ENCODE results near the gene SLIT3. TPM values are rescaled to one million over a fixed set of nuclear protein-coding genes. Genes with fewer than 3 reads are reported as not detected.
A peak's percentile ranks its signal among the peaks of the same experiment; 100 is the strongest.

The SLIT3 gene
- total and polyA plus RNA-seq, 10 of the 15 experiments (the other 5 are each of a cell fraction or from before 2014, with no cell fraction given) = 0.05 TPM; not detected in 9

- ChIA-PET POLR2A (interaction anchor here (0.5 kb wide), 1 partner anchor 24 kb away, joined by 3 read pairs; no protein-coding TSS in a partner anchor), CTCF (interaction anchor here (0.5 to 2.1 kb wide), 5 partner anchors 11 to 858 kb away, joined by 3 to 6 read pairs (median 3); no protein-coding TSS in a partner anchor), SMC1A (ENCODE audit: uncharacterized antibody, unreplicated experiment) (interaction anchor here (1.3 kb wide), 1 partner anchor 633 kb away, joined by 5 read pairs; no protein-coding TSS in a partner anchor), RAD21 (ENCODE audit: unreplicated experiment) (interaction anchor here (1.0 to 1.1 kb wide), 2 partner anchors 16 to 40 kb away, joined by 3 read pairs; no protein-coding TSS in a partner anchor)
- ATAC-seq (peak; percentile 89), DNase-seq (ENCODE audit: low read depth, low spot score) (no peak), FAIRE-seq (no peak)
- no peaks in the 10 kb centered on the region for H3K4me1 ChIP-seq (ENCODE audit: control insufficient read depth, insufficient read depth, low read length)
- intact Hi-C loops (cut with micrococcal nuclease; ENCODE audit: unreplicated experiment) = loop anchor here (1.0 to 10.0 kb wide), 3 partner anchors 199 to 634 kb away; no protein-coding TSS in a partner anchor
- H2AFZ ChIP-seq (ENCODE audit: control insufficient read depth, low read depth, low read length) = no peak overlapping the region
- no TSS peak for BruUV-seq (replicated peaks)
- H3K27me3 ChIP-seq (replicated peaks in 1 of 2; ENCODE audit: control insufficient read depth in 2 of 2, insufficient read depth in 2 of 2, low read length in 1 of 2) = no peaks in the 10 kb centered on the region
- no peaks in the 10 kb centered on the region for H3K9me3 ChIP-seq (replicated peaks; ENCODE audit: control insufficient read depth, insufficient read depth, low read length)
- H3K27ac ChIP-seq (ENCODE audit: control insufficient read depth, insufficient read depth) = no peak overlapping the region
- H4K20me1 ChIP-seq (ENCODE audit: control insufficient read depth, insufficient read depth) = no peaks in the 10 kb centered on the region
- no peaks in the 10 kb centered on the region for H3K36me3 ChIP-seq (ENCODE audit: control insufficient read depth in 2 of 2, insufficient read depth in 2 of 2, low read length in 1 of 2)
- H3K4me3 ChIP-seq = no peak overlapping the region
- no peak overlapping the region for H3K4me2 ChIP-seq (ENCODE audit: control insufficient read depth, insufficient read depth)
- in situ Hi-C loops (cut with MboI) = no loop called here
- no peak overlapping the region for H3K9ac ChIP-seq (ENCODE audit: control insufficient read depth, insufficient read depth, low read length)
- WGBS (ENCODE audit: insufficient coverage, insufficient replicate concordance, low lambda C conversion rate, missing lambda C conversion rate) = 21% methylated on average over 5 of the region's 5 CpGs
- no peaks in the 10 kb centered on the region for H3K79me2 ChIP-seq (ENCODE audit: control insufficient read depth, insufficient read depth, low read length)
- no peak for TF ChIP-seq ZNF592 (IDR thresholded peaks at IDR 0.05)
- no peak for TF ChIP-seq ZZZ3 (IDR thresholded peaks at IDR 0.05; ENCODE audit: control insufficient read depth, insufficient read length, low read depth)
- TF ChIP-seq EED (IDR thresholded peaks at IDR 0.05; ENCODE audit: low read depth) = no peak
- TF ChIP-seq POLR2AphosphoS5 (IDR thresholded peaks at IDR 0.05; ENCODE audit: low read length) = no peak
- TF ChIP-seq ZBED1 (IDR thresholded peaks at IDR 0.05; ENCODE audit: borderline replicate concordance) = no peak
- no peak for TF ChIP-seq ZNF24 (IDR thresholded peaks at IDR 0.05)
- no peak for TF ChIP-seq GABPA (IDR thresholded peaks at IDR 0.05; ENCODE audit: low read depth)
- TF ChIP-seq BCL11A (IDR thresholded peaks at IDR 0.05; ENCODE audit: low read depth, low read length) = no peak
- no peak for TF ChIP-seq POLR2A (IDR thresholded peaks at IDR 0.05; ENCODE audit: low read depth, low read length)
- TF ChIP-seq SIN3A (IDR thresholded peaks at IDR 0.05; ENCODE audit: low read depth, low read length) = no peak
- TF ChIP-seq ZSCAN29 (IDR thresholded peaks at IDR 0.05) = no peak
- no peak for TF ChIP-seq PKNOX1 (IDR thresholded peaks at IDR 0.05)
- TF ChIP-seq PAX8 (IDR thresholded peaks at IDR 0.05) = no peak
- TF ChIP-seq FOS (IDR thresholded peaks at IDR 0.05; ENCODE audit: borderline replicate concordance, extremely low read depth, insufficient read length) = no peak
- TF ChIP-seq IRF5 (IDR thresholded peaks at IDR 0.05; ENCODE audit: borderline replicate concordance) = no peak
- TF ChIP-seq ZNF217 (IDR thresholded peaks at IDR 0.05) = no peak
- no peak for TF ChIP-seq TAF1 (IDR thresholded peaks at IDR 0.05; ENCODE audit: borderline replicate concordance, low read depth, low read length)
- no peak for TF ChIP-seq ZNF207 (IDR thresholded peaks at IDR 0.05; ENCODE audit: borderline replicate concordance)
- TF ChIP-seq PML (IDR thresholded peaks at IDR 0.05; ENCODE audit: low read length) = no peak
- TF ChIP-seq SUPT20H (IDR thresholded peaks at IDR 0.05; ENCODE audit: borderline replicate concordance, control insufficient read depth, low read depth, low read length) = no peak
- no peak for TF ChIP-seq HDAC6 (IDR thresholded peaks at IDR 0.05; ENCODE audit: unreplicated experiment)
Observed at GRCh38 chr5:168947212-168947868, 353.6 kb downstream of the SLIT3 start.
